HL-60 (cell line): ENCODE results near the gene C10orf71.

Experiments
- DNase-seq, 2 experiments: peaks; one replicate each; pipeline ENCODE4 v3.0.0-alpha.2; 2010 to 2020; ENCODE audit warnings: low read depth in 1 of 2, low spot score in 1 of 2
- H3K27ac ChIP-seq: fragments of 250-450 bp; sonication (Bioruptor Pico); replicated peaks from 2 replicates; pipeline ENCODE4 v1.5.1; 2020; ENCODE audit warnings: mild to moderate bottlenecking, moderate library complexity
- H3K27me3 ChIP-seq: fragments of 250-450 bp; sonication (Bioruptor Pico); 2 replicates; pipeline ENCODE4 v1.5.1; 2021; ENCODE audit warnings: mild to moderate bottlenecking, moderate library complexity; ENCODE audit not compliant: insufficient read depth, poor library complexity, severe bottlenecking
- H3K4me3 ChIP-seq: replicated peaks from 2 replicates; pipeline ENCODE4 v1.5.1; 2011; ENCODE audit warnings: mild to moderate bottlenecking, control low read depth, low read length; ENCODE audit not compliant: insufficient read depth
- GABPA ChIP-seq: IDR thresholded peaks from 2 replicates; pipeline ENCODE4 v1.6.1; 2012; ENCODE audit warnings: low read depth
- POLR2AphosphoS5 ChIP-seq: IDR thresholded peaks from 2 replicates; pipeline ENCODE4 v1.6.1; 2012; ENCODE audit warnings: low read depth
- SPI1 ChIP-seq: IDR thresholded peaks from 2 replicates; pipeline ENCODE4 v1.6.1; 2012; ENCODE audit warnings: low read depth, mild to moderate bottlenecking, borderline replicate concordance
- TF ChIP-seq, protein P1 (sequence below): IDR thresholded peaks from one replicate; pipeline ENCODE4 v1.5.1; 2011; ENCODE audit warnings: low read length, control low read depth, inconsistent platforms; ENCODE audit not compliant: insufficient read depth
- TF ChIP-seq, protein P2 (sequence below): IDR thresholded peaks from 2 replicates; pipeline ENCODE4 v1.6.1; 2012; ENCODE audit warnings: low read depth; ENCODE audit not compliant: insufficient replicate concordance

The C10orf71 gene

DNA sequence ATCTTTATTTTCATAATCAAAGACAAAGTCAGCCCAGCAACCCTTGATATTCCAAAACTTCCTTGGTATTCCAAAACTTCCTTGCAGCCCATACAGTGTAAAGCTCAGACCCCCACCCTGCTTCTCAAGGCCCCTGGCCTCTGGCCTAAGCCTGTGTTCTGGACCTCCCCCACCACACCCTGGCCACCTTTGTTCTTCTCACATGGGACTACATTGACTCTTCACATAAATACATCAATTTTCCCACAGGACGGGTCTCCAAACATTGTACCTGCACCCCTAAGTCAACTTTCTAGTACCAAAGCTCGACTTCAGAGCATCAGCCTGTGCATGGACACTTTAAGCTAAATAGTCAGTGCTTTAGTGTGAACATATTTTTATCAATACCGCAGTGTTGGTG lies 56.3 kb downstream of the C10orf71 start:
- TF ChIP-seq, protein P1, sequence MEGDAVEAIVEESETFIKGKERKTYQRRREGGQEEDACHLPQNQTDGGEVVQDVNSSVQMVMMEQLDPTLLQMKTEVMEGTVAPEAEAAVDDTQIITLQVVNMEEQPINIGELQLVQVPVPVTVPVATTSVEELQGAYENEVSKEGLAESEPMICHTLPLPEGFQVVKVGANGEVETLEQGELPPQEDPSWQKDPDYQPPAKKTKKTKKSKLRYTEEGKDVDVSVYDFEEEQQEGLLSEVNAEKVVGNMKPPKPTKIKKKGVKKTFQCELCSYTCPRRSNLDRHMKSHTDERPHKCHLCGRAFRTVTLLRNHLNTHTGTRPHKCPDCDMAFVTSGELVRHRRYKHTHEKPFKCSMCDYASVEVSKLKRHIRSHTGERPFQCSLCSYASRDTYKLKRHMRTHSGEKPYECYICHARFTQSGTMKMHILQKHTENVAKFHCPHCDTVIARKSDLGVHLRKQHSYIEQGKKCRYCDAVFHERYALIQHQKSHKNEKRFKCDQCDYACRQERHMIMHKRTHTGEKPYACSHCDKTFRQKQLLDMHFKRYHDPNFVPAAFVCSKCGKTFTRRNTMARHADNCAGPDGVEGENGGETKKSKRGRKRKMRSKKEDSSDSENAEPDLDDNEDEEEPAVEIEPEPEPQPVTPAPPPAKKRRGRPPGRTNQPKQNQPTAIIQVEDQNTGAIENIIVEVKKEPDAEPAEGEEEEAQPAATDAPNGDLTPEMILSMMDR: no peak
- no peak for TF ChIP-seq POLR2AphosphoS5
- no peak for TF ChIP-seq SPI1
- TF ChIP-seq GABPA: no peak
- TF ChIP-seq, protein P2, sequence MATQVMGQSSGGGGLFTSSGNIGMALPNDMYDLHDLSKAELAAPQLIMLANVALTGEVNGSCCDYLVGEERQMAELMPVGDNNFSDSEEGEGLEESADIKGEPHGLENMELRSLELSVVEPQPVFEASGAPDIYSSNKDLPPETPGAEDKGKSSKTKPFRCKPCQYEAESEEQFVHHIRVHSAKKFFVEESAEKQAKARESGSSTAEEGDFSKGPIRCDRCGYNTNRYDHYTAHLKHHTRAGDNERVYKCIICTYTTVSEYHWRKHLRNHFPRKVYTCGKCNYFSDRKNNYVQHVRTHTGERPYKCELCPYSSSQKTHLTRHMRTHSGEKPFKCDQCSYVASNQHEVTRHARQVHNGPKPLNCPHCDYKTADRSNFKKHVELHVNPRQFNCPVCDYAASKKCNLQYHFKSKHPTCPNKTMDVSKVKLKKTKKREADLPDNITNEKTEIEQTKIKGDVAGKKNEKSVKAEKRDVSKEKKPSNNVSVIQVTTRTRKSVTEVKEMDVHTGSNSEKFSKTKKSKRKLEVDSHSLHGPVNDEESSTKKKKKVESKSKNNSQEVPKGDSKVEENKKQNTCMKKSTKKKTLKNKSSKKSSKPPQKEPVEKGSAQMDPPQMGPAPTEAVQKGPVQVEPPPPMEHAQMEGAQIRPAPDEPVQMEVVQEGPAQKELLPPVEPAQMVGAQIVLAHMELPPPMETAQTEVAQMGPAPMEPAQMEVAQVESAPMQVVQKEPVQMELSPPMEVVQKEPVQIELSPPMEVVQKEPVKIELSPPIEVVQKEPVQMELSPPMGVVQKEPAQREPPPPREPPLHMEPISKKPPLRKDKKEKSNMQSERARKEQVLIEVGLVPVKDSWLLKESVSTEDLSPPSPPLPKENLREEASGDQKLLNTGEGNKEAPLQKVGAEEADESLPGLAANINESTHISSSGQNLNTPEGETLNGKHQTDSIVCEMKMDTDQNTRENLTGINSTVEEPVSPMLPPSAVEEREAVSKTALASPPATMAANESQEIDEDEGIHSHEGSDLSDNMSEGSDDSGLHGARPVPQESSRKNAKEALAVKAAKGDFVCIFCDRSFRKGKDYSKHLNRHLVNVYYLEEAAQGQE: no peak
- Histone ChIP-seq H3K27ac (no peak overlapping the region), H3K27me3 (no peaks in the 10 kb centered on the region), H3K4me3 (no peak overlapping the region)
- DNase-seq: no peak

DNA sequence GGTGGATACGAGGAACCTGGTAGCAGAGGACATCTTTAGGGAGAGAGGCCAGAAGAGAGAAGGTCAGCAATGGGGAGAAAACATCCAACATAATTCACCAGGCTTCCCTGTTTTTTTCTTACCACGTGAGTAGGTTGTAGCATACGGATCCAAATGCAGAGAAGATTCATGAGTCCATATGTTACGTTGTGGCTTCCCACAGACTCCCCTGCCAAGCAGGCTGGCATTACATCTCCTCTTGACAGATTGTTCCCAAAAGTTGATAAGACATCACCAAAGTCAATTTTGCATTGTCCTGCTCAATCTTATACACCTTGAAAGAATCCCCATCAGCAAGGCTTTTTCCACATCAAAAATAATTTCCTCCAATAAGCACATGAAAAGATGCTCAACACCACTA lies 57.2 kb downstream of the C10orf71 start:
- no peaks in the 10 kb centered on the region for H3K27me3 ChIP-seq
- no peak overlapping the region for H3K4me3 ChIP-seq
- no peak for TF ChIP-seq POLR2AphosphoS5
- TF ChIP-seq, protein P1: no peak
- TF ChIP-seq, protein P2: no peak
- no peak for TF ChIP-seq SPI1
- TF ChIP-seq GABPA: no peak
- H3K27ac ChIP-seq: no peak overlapping the region
- no peak for DNase-seq

DNA sequence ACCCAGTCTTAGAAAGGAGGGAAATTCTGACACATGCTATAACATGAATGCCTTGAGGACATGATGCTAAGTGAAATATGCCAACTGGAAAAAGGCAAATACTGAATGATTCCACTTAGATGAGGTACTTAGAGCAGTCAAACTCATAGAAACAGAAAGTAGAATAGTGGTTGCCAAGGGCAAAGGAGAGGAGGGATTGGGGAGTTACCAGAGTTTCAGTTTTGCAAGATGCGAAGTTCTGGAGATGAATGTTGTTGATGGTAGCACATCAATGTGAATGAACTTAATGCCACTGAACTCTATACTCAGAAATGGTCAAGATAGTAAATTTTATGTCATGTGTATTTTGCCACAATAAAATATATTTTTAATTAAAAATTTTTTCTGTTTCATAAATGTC lies 58.0 kb downstream of the C10orf71 start:
- H3K27me3 ChIP-seq: no peaks in the 10 kb centered on the region
- no peak for TF ChIP-seq SPI1
- TF ChIP-seq GABPA: no peak
- TF ChIP-seq, protein P2: no peak
- TF ChIP-seq, protein P1: no peak
- TF ChIP-seq POLR2AphosphoS5: no peak
- H3K4me3 ChIP-seq: no peak overlapping the region
- no peak for DNase-seq
- H3K27ac ChIP-seq: no peak overlapping the region
